Tibial nerve (tissue), 4 donors: Measurements from ENCODE around the gene UPP1.

ENCODE experiments used
- CTCF ChIP-seq, 5 experiments: fragments of 200-600 bp in 3 of 5; fragments of 450-650 bp in 2 of 5; sonication (generic) in 3 of 5; IDR thresholded peaks; one replicate each; pipeline ENCODE4 v1.5.1; 2016 to 2019; ENCODE audit warnings: antibody characterized with exemption in 5 of 5, mild to moderate bottlenecking in 3 of 5, moderate library complexity in 2 of 5
- EP300 ChIP-seq, 2 donors: sonication (generic); formaldehyde crosslinking; IDR thresholded peaks; one replicate each; pipeline ENCODE4 v1.6.1; 2017; ENCODE audit warnings: antibody characterized with exemption in 2 of 2, mild to moderate bottlenecking in 1 of 2

GRCh38 chr7:48058990-48059389 is 30.1 kb upstream of the UPP1 start:
- TF ChIP-seq CTCF (IDR thresholded peaks at IDR 0.05) = no peak
- TF ChIP-seq EP300 (IDR thresholded peaks at IDR 0.05) = no peak
